ENCODE results near the gene FAM174C.
"Not testable (repeated sequence)": the region's sequence is repeated elsewhere in the genome, so short reads cannot be mapped to it uniquely, and the experiment has no call there.

The FAM174C gene

GRCh38 chr19:1246265-1247087 is 28.9 kb upstream of the FAM174C start:
- H3K79me2 ChIP-seq (ENCODE audit: control insufficient read depth, insufficient read depth, low read length, unreplicated experiment), result peaks cover 32% of the 10 kb centered on the region
- H3K4me1 ChIP-seq (ENCODE audit: control insufficient read depth, insufficient read depth, low read length, unreplicated experiment), result peaks cover 25% of the 10 kb centered on the region
- H3K36me3 ChIP-seq (ENCODE audit: insufficient read depth, low read length); H3K27me3 ChIP-seq (ENCODE audit: insufficient read depth, low read length); H3K27ac ChIP-seq (ENCODE audit: low read depth, low read length); H3K4me3 ChIP-seq (ENCODE audit: low read depth, low read length); H2AFZ ChIP-seq (ENCODE audit: low read length, unreplicated experiment): not testable (repeated sequence)

- H3K4me1 ChIP-seq (ENCODE audit: control insufficient read depth, insufficient read depth, low read length, unreplicated experiment), result peaks cover 25% of the 10 kb centered on the region
- H3K27me3 ChIP-seq (ENCODE audit: insufficient read depth, low read length), result no peaks in the 10 kb centered on the region
- peak overlapping the region; percentile 94 for H3K4me3 ChIP-seq (ENCODE audit: low read depth, low read length)
- peaks cover 27% of the 10 kb centered on the region for H3K79me2 ChIP-seq (ENCODE audit: control insufficient read depth, insufficient read depth, low read length, unreplicated experiment)
- H2AFZ ChIP-seq (ENCODE audit: low read length, unreplicated experiment), result no peak overlapping the region
- H3K27ac ChIP-seq (ENCODE audit: low read depth, low read length), result peak overlapping the region; percentile 97
- H3K36me3 ChIP-seq (ENCODE audit: insufficient read depth, low read length), result peaks cover 10% of the 10 kb centered on the region; the same call in 1 of the 2 replicates
Observed at GRCh38 chr19:1247748-1248138, 27.6 kb upstream of the FAM174C start.

GRCh38 chr19:1248139-1248785 is 27.1 kb upstream of the FAM174C start, which contains the start of gene MIDN:
MIDN (plus strand) TSS chr19:1248583; CDS start chr19:1250297, 1,714 bp downstream.
- Histone ChIP-seq H3K27ac (ENCODE audit: low read depth, low read length) (peak within 1 kb of the TSS; percentile 97), H3K36me3 (ENCODE audit: insufficient read depth, low read length) (peaks cover 10% of the 10 kb centered on the region; the same call in 1 of the 2 replicates), H3K4me1 (ENCODE audit: control insufficient read depth, insufficient read depth, low read length, unreplicated experiment) (peaks cover 23% of the 10 kb centered on the region), H3K4me3 (ENCODE audit: low read depth, low read length) (peak within 1 kb of the TSS; percentile 94), H2AFZ (ENCODE audit: low read length, unreplicated experiment) (no peak within 1 kb of the TSS), H3K79me2 (ENCODE audit: control insufficient read depth, insufficient read depth, low read length, unreplicated experiment) (peaks cover 24% of the 10 kb centered on the region), H3K27me3 (ENCODE audit: insufficient read depth, low read length) (no peaks in the 10 kb centered on the region)

GRCh38 chr19:1248786-1249297 is 26.5 kb upstream of the FAM174C start:
- Histone ChIP-seq H3K4me1 (ENCODE audit: control insufficient read depth, insufficient read depth, low read length, unreplicated experiment) (peaks cover 21% of the 10 kb centered on the region), H2AFZ (ENCODE audit: low read length, unreplicated experiment) (no peak overlapping the region), H3K36me3 (ENCODE audit: insufficient read depth, low read length) (peaks cover 15% of the 10 kb centered on the region; the same call in 1 of the 2 replicates), H3K79me2 (ENCODE audit: control insufficient read depth, insufficient read depth, low read length, unreplicated experiment) (peaks cover 29% of the 10 kb centered on the region), H3K4me3 (ENCODE audit: low read depth, low read length) (peak overlapping the region; percentile 94), H3K27me3 (ENCODE audit: insufficient read depth, low read length) (no peaks in the 10 kb centered on the region), H3K27ac (ENCODE audit: low read depth, low read length) (peak overlapping the region; percentile 97)

- peak overlapping the region; percentile 98 for H3K27ac ChIP-seq (ENCODE audit: low read depth, low read length)
- H3K79me2 ChIP-seq (ENCODE audit: control insufficient read depth, insufficient read depth, low read length, unreplicated experiment), result peaks cover 32% of the 10 kb centered on the region
- H2AFZ ChIP-seq (ENCODE audit: low read length, unreplicated experiment), result no peak overlapping the region
- H3K36me3 ChIP-seq (ENCODE audit: insufficient read depth, low read length), result peaks cover 20% of the 10 kb centered on the region; the same call in 1 of the 2 replicates
- peak overlapping the region; percentile 96 for H3K4me3 ChIP-seq (ENCODE audit: low read depth, low read length)
- peaks cover 23% of the 10 kb centered on the region for H3K4me1 ChIP-seq (ENCODE audit: control insufficient read depth, insufficient read depth, low read length, unreplicated experiment)
- H3K27me3 ChIP-seq (ENCODE audit: insufficient read depth, low read length), result no peaks in the 10 kb centered on the region
Observed at GRCh38 chr19:1249298-1249989, 25.9 kb upstream of the FAM174C start.

GRCh38 chr19:1249990-1250436 is 25.3 kb upstream of the FAM174C start:
- Histone ChIP-seq H3K27ac (ENCODE audit: low read depth, low read length) (peak overlapping the region; percentile 98), H3K27me3 (ENCODE audit: insufficient read depth, low read length) (no peaks in the 10 kb centered on the region), H3K4me1 (ENCODE audit: control insufficient read depth, insufficient read depth, low read length, unreplicated experiment) (peaks cover 23% of the 10 kb centered on the region), H2AFZ (ENCODE audit: low read length, unreplicated experiment) (no peak overlapping the region), H3K36me3 (ENCODE audit: insufficient read depth, low read length) (peaks cover 25% of the 10 kb centered on the region; the same call in 1 of the 2 replicates), H3K4me3 (ENCODE audit: low read depth, low read length) (peak overlapping the region; percentile 96), H3K79me2 (ENCODE audit: control insufficient read depth, insufficient read depth, low read length, unreplicated experiment) (peaks cover 38% of the 10 kb centered on the region)

- H3K36me3 ChIP-seq (ENCODE audit: insufficient read depth, low read length), result peaks cover 31% of the 10 kb centered on the region; the same call in 1 of the 2 replicates
- peaks cover 44% of the 10 kb centered on the region for H3K79me2 ChIP-seq (ENCODE audit: control insufficient read depth, insufficient read depth, low read length, unreplicated experiment)
- no peak overlapping the region for H2AFZ ChIP-seq (ENCODE audit: low read length, unreplicated experiment)
- peaks cover 24% of the 10 kb centered on the region for H3K4me1 ChIP-seq (ENCODE audit: control insufficient read depth, insufficient read depth, low read length, unreplicated experiment)
- H3K4me3 ChIP-seq (ENCODE audit: low read depth, low read length), result peak overlapping the region; percentile 96
- H3K27me3 ChIP-seq (ENCODE audit: insufficient read depth, low read length), result no peaks in the 10 kb centered on the region
- peak overlapping the region; percentile 98 for H3K27ac ChIP-seq (ENCODE audit: low read depth, low read length)
Observed at GRCh38 chr19:1250437-1251260, 24.7 kb upstream of the FAM174C start.

- H3K4me3 ChIP-seq (ENCODE audit: low read depth, low read length), result peak overlapping the region; percentile 96
- H3K27me3 ChIP-seq (ENCODE audit: insufficient read depth, low read length), result no peaks in the 10 kb centered on the region
- H3K79me2 ChIP-seq (ENCODE audit: control insufficient read depth, insufficient read depth, low read length, unreplicated experiment), result peaks cover 45% of the 10 kb centered on the region
- H3K4me1 ChIP-seq (ENCODE audit: control insufficient read depth, insufficient read depth, low read length, unreplicated experiment), result peaks cover 32% of the 10 kb centered on the region
- peak overlapping the region; percentile 98 for H3K27ac ChIP-seq (ENCODE audit: low read depth, low read length)
- no peak overlapping the region for H2AFZ ChIP-seq (ENCODE audit: low read length, unreplicated experiment)
- peaks cover 33% of the 10 kb centered on the region; the same call in 1 of the 2 replicates for H3K36me3 ChIP-seq (ENCODE audit: insufficient read depth, low read length)
Observed at GRCh38 chr19:1251330-1252220, 23.8 kb upstream of the FAM174C start.

- H3K4me3 ChIP-seq (ENCODE audit: low read depth, low read length), result peak overlapping the region; percentile 96
- H3K4me1 ChIP-seq (ENCODE audit: control insufficient read depth, insufficient read depth, low read length, unreplicated experiment), result peaks cover 37% of the 10 kb centered on the region
- H2AFZ ChIP-seq (ENCODE audit: low read length, unreplicated experiment), result no peak overlapping the region
- peaks cover 33% of the 10 kb centered on the region; the same call in 1 of the 2 replicates for H3K36me3 ChIP-seq (ENCODE audit: insufficient read depth, low read length)
- H3K27me3 ChIP-seq (ENCODE audit: insufficient read depth, low read length), result no peaks in the 10 kb centered on the region
- peaks cover 51% of the 10 kb centered on the region for H3K79me2 ChIP-seq (ENCODE audit: control insufficient read depth, insufficient read depth, low read length, unreplicated experiment)
- peak overlapping the region; percentile 98 for H3K27ac ChIP-seq (ENCODE audit: low read depth, low read length)
Observed at GRCh38 chr19:1252221-1252820, 23.0 kb upstream of the FAM174C start.
